Retinal pigment epithelial cell (primary cell): ENCODE data around the gene PGAP6.

Experiments
- DNase-seq: peaks from one replicate; pipeline ENCODE4 v3.0.0-alpha.2; 2010; ENCODE audit warnings: low read depth
- H3K4me3 ChIP-seq: 2 replicates; pipeline ENCODE4 v1.5.1; 2011; ENCODE audit warnings: mild to moderate bottlenecking, low read length, control low read depth, moderate library complexity
- TF ChIP-seq, protein P1 (sequence below): conservative IDR thresholded peaks from 2 replicates; pipeline ENCODE4 v1.5.1; 2011; ENCODE audit warnings: low read depth, low read length, control low read depth, inconsistent platforms

PGAP6 gene

DNA sequence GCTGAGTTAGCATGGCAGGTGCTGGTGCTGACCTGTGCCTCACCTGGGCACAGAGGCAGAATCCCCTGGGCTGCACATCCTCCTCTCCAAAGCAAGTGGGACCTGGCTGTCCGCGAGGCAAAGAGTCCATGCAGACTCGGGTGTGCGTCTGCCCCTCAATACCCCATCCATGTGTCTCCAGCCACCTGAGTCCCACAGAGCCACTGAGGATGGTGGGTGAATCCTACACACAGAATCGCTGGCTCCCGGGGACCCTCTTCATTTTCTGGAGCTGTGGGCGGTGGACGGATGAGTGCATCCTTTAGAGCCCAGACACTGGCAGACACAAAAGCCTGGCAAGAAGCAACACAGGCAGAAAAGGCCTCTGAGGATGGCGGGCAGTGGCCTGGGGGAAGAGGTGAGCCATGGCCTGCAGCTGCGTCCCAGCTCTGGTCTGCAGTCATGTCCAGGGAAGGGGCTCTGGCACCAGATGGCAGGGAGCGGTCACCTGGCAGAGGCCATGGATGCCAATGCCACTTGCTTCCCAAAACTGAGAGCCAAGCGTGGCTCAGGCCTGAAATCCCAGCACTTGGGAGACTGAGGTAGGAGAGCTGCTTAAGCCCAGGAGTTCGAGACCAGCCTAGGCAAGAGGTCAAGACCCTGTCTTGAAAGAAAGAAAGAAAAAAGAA, 59.2 kb downstream of the PGAP6 start:
- DNase-seq: no peak
- no peak overlapping the region for H3K4me3 ChIP-seq
- TF ChIP-seq, protein P1, sequence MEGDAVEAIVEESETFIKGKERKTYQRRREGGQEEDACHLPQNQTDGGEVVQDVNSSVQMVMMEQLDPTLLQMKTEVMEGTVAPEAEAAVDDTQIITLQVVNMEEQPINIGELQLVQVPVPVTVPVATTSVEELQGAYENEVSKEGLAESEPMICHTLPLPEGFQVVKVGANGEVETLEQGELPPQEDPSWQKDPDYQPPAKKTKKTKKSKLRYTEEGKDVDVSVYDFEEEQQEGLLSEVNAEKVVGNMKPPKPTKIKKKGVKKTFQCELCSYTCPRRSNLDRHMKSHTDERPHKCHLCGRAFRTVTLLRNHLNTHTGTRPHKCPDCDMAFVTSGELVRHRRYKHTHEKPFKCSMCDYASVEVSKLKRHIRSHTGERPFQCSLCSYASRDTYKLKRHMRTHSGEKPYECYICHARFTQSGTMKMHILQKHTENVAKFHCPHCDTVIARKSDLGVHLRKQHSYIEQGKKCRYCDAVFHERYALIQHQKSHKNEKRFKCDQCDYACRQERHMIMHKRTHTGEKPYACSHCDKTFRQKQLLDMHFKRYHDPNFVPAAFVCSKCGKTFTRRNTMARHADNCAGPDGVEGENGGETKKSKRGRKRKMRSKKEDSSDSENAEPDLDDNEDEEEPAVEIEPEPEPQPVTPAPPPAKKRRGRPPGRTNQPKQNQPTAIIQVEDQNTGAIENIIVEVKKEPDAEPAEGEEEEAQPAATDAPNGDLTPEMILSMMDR: no peak

DNA sequence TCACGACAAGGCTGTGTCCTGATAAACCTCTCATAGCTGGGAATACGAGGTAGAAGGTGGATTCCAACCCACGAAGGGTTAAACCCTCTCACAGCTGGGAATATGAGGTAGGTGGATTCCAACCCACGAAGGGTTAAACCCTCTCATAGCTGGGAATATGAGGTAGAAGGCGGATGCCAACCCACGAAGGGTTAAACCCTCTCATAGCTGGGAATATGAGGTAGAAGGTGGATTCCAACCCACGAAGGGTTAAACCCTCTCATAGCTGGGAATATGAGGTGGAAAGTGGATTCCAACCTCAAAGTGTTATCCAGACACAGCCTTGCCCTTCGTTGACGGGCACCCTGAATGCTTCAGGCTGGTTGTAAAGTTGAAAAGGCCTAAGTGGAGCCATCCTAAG, 60.2 kb downstream of the PGAP6 start:
- TF ChIP-seq, protein P1: no peak
- no peak for DNase-seq
- H3K4me3 ChIP-seq: no peak overlapping the region
